OCI-LY1 (cell line): ENCODE results near the gene CA9.

Experiments used
- EZH2 ChIP-seq: fragments of 200-600 bp; sonication (generic), shearing (Covaris generic); IDR thresholded peaks from 2 replicates; pipeline ENCODE4 v1.8.0; 2017; ENCODE audit warnings: borderline replicate concordance, mixed run types, mild to moderate bottlenecking, antibody characterized with exemption, low read length, moderate library complexity, mixed read lengths
- TF ChIP-seq, protein P1 (sequence below): fragments of 200-600 bp; sonication (generic), shearing (Covaris generic); IDR thresholded peaks from 2 replicates; pipeline ENCODE4 v1.5.1; 2017; ENCODE audit warnings: mild to moderate bottlenecking, antibody characterized with exemption, low read length, moderate library complexity, mixed read lengths

DNA sequence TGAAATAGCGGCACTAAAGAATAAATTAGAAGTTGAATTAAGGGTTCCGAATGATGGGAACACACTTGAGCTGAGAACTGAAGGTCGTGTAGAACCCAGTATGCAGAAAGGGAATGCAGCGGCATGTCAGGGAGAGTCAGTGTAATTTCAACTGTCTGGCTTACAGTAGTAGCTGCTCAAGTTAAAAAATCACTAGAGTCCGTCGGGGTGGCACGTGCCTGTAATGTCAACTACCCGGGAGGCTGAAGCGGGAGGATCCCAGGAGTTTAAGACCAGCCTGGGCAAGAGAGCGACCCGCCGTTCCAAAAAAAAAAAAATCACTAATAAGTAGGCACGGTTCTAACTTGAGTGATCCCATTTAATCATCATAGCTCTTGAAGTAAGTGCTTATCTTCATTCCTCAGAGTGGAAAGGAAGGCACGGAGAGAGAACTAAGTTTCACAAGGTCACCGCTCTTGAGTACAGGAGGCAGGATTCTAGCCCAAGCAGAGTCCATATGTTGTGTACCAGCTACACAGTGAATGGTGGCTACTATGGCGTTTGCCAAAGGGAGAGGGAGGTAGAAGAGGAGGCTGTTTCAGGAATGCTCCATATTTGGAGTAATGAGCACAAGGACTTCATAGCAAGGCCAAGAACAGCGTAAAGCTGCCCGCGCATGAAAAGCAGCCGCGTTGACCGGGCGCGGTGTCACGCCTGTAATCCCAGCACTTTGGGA, 16.7 kb upstream of the CA9 start:
- TF ChIP-seq, protein P1, sequence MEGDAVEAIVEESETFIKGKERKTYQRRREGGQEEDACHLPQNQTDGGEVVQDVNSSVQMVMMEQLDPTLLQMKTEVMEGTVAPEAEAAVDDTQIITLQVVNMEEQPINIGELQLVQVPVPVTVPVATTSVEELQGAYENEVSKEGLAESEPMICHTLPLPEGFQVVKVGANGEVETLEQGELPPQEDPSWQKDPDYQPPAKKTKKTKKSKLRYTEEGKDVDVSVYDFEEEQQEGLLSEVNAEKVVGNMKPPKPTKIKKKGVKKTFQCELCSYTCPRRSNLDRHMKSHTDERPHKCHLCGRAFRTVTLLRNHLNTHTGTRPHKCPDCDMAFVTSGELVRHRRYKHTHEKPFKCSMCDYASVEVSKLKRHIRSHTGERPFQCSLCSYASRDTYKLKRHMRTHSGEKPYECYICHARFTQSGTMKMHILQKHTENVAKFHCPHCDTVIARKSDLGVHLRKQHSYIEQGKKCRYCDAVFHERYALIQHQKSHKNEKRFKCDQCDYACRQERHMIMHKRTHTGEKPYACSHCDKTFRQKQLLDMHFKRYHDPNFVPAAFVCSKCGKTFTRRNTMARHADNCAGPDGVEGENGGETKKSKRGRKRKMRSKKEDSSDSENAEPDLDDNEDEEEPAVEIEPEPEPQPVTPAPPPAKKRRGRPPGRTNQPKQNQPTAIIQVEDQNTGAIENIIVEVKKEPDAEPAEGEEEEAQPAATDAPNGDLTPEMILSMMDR, result no peak
- no peak for TF ChIP-seq EZH2
